ENCODE results near the gene RNPEP. TPM values are rescaled to one million over a fixed set of nuclear protein-coding genes. Genes with fewer than 3 reads are reported as not detected.

The RNPEP gene
- total RNA-seq, 1 donor from 2014 or later, result 42.4 TPM

DNA sequence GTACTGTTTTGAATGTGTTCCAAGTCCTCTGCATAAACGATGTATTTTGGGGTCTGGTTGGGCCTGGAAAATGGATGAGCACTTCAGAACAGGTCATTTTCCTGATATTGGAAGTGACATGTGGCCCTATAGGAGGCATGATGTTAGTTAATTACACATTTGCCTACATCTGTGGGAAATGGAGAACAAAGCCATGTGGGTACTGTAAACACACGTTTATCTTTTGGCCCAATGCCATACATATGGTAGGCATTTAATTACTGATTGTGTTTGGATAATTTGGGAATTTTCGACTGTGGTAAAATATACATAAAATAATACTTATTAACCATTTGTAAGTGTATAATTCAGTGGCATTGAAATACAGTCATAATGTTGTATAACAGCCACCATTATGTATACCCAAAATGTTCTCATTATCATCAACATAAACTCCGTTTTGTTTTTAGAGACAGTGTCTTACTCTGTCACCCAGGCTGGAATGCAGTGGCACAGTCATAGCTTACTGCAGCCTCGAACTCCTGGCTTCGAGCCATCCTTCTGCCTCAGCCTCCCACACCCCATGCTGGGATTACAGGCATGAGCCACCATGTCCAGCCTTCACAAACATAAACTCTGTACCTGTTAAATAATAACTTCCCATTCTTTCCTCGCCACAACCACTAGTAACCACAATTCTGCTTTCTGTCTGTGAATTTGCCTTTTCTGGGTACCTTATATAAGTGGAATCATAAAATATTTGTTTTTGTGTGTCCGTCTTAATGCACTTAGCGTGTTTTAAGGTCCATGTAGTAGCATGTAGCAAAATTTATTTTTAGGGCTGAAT is 11.9 kb upstream of the RNPEP start:
- H3K27me3 Mint-ChIP-seq (ENCODE audit: unreplicated experiment), result peaks cover 2% of the 10 kb centered on the region
- H3K4me1 Mint-ChIP-seq (ENCODE audit: low read depth, unreplicated experiment), result no peaks in the 10 kb centered on the region
- H3K4me3 Mint-ChIP-seq (ENCODE audit: unreplicated experiment), result no peak overlapping the region
- peaks cover 1% of the 10 kb centered on the region for H3K9me3 Mint-ChIP-seq (ENCODE audit: unreplicated experiment)
- H3K27ac Mint-ChIP-seq (ENCODE audit: unreplicated experiment), result no peak overlapping the region
- TF ChIP-seq CTCF (IDR thresholded peaks at IDR 0.05; ENCODE audit: partially characterized antibody, unreplicated experiment), result no peak
- no peaks in the 10 kb centered on the region for H3K36me3 Mint-ChIP-seq (ENCODE audit: unreplicated experiment)
- DNase-seq, result no peak

GRCh38 chr1:201982082-201982622 is 296 bp upstream of the RNPEP start:
- Mint-ChIP-seq H3K36me3 (ENCODE audit: unreplicated experiment) (no peaks in the 10 kb centered on the region), H3K4me1 (ENCODE audit: low read depth, unreplicated experiment) (peaks cover 12% of the 10 kb centered on the region), H3K27ac (ENCODE audit: unreplicated experiment) (peak overlapping the region; percentile 90), H3K27me3 (ENCODE audit: unreplicated experiment) (peaks cover 6% of the 10 kb centered on the region), H3K9me3 (ENCODE audit: unreplicated experiment) (peaks cover 8% of the 10 kb centered on the region), H3K4me3 (ENCODE audit: unreplicated experiment) (peak overlapping the region; percentile 92)
- TF ChIP-seq CTCF (IDR thresholded peaks at IDR 0.05; ENCODE audit: partially characterized antibody, unreplicated experiment), result no peak
- DNase-seq, result peak; percentile 78

DNA sequence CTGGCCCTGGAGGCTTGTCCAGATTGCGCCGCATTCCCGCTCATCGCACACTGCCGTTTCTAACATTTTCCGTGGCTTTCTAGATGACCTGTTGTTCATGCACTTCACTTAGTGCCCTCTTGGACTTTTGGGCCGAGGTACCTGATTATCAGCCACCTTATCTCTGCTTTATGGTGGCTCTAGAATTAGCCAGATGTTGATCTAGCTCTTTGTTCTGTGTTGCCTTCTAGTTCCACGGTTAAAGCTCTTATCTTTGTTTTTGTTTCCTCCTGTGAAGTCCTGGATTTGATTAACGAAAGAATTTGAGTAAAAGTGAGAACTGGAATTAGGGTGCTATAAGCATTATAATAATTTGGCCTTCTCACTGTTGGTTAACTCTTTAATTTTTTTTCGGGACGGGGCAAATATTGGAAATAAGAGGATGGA is 945 bp downstream of the RNPEP start:
- no peak for TF ChIP-seq CTCF (IDR thresholded peaks at IDR 0.05; ENCODE audit: partially characterized antibody, unreplicated experiment)
- Mint-ChIP-seq H3K9me3 (ENCODE audit: unreplicated experiment) (peaks cover 8% of the 10 kb centered on the region), H3K27ac (ENCODE audit: unreplicated experiment) (peak overlapping the region; percentile 95), H3K4me1 (ENCODE audit: low read depth, unreplicated experiment) (peaks cover 12% of the 10 kb centered on the region), H3K36me3 (ENCODE audit: unreplicated experiment) (no peaks in the 10 kb centered on the region), H3K27me3 (ENCODE audit: unreplicated experiment) (peaks cover 6% of the 10 kb centered on the region), H3K4me3 (ENCODE audit: unreplicated experiment) (peak overlapping the region; percentile 99)
- DNase-seq, result no peak

DNA sequence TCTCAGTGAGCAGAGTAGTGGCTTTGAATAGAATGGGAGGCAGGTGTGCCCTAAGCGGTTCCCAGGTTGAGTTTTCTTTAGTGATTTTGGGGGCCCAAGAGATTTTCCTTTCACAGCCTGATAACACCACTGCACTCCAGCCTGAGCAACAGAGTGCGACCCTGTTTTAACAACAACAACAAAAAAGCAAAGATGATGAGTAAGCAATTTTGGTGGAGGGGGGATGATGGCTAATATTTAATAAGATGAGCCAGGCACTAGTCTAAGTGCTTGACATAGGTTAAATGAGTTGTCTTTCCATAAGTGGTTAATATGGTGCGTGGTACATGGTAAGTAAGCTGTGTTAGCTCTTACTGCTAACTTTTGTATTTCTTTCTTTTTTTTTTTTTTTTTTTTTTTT is 2.0 kb downstream of the RNPEP start:
- Mint-ChIP-seq H3K4me3 (ENCODE audit: unreplicated experiment) (peak overlapping the region; percentile 99), H3K27ac (ENCODE audit: unreplicated experiment) (no peak overlapping the region), H3K36me3 (ENCODE audit: unreplicated experiment) (no peaks in the 10 kb centered on the region)

More for the DNA sequence above, 2.0 kb downstream of the RNPEP start:
- Mint-ChIP-seq H3K27me3 (ENCODE audit: unreplicated experiment) (peaks cover 6% of the 10 kb centered on the region), H3K4me1 (ENCODE audit: low read depth, unreplicated experiment) (peaks cover 12% of the 10 kb centered on the region), H3K9me3 (ENCODE audit: unreplicated experiment) (peaks cover 8% of the 10 kb centered on the region)
- no peak for DNase-seq
- TF ChIP-seq CTCF (IDR thresholded peaks at IDR 0.05; ENCODE audit: partially characterized antibody, unreplicated experiment), result no peak
